Measurements from ENCODE around the gene IRX4.
"Not testable (repeated sequence)": the region's sequence is repeated elsewhere in the genome, so short reads cannot be mapped to it uniquely, and the experiment has no call there.

Gene IRX4

GRCh38 chr5:1855075-1855474 is 27.6 kb downstream of the IRX4 start:
- no peak for DNase-seq

GRCh38 chr5:1853531-1853930 is 29.2 kb downstream of the IRX4 start:
- no peak for DNase-seq

GRCh38 chr5:1852324-1852947 is 30.3 kb downstream of the IRX4 start:
- no peak for DNase-seq

- DNase-seq, result no peak
Observed at GRCh38 chr5:1851290-1851934, 31.3 kb downstream of the IRX4 start.

GRCh38 chr5:1850324-1851154 is 32.2 kb downstream of the IRX4 start:
- DNase-seq, result no peak

- DNase-seq, result no peak
Observed at GRCh38 chr5:1847611-1848010, 35.1 kb downstream of the IRX4 start.

GRCh38 chr5:1847056-1847455 is 35.7 kb downstream of the IRX4 start:
- no peak for DNase-seq

- DNase-seq, result no peak
Observed at GRCh38 chr5:1846583-1846982, 36.1 kb downstream of the IRX4 start.

- DNase-seq, result no peak
Observed at GRCh38 chr5:1845696-1846095, 37.0 kb downstream of the IRX4 start.

GRCh38 chr5:1844708-1845436 is 37.9 kb downstream of the IRX4 start:
- no peak for DNase-seq

- DNase-seq, result not testable (repeated sequence)
Observed at GRCh38 chr5:1843761-1844160, 39.0 kb downstream of the IRX4 start.

GRCh38 chr5:1842004-1842819 is 40.5 kb downstream of the IRX4 start:
- no peak for DNase-seq

- DNase-seq, result no peak
Observed at GRCh38 chr5:1840741-1841521, 41.8 kb downstream of the IRX4 start.

GRCh38 chr5:1840071-1840547 is 42.6 kb downstream of the IRX4 start:
- no peak for DNase-seq

GRCh38 chr5:1838013-1838412 is 44.7 kb downstream of the IRX4 start:
- DNase-seq, result no peak

GRCh38 chr5:1836891-1837880 is 45.5 kb downstream of the IRX4 start:
- DNase-seq, result no peak

GRCh38 chr5:1836176-1836890 is 46.4 kb downstream of the IRX4 start:
- DNase-seq, result no peak

- DNase-seq, result no peak
Observed at GRCh38 chr5:1835431-1835830, 47.3 kb downstream of the IRX4 start.

- no peak for DNase-seq
Observed at GRCh38 chr5:1834721-1835429, 47.9 kb downstream of the IRX4 start.
